Tibial nerve (tissue), 4 donors: Measurements from ENCODE around the gene SRSF2.

Experiments used
- EP300 ChIP-seq, 2 donors: sonication (generic); formaldehyde crosslinking; IDR thresholded peaks; one replicate each; pipeline ENCODE4 v1.6.1; 2017; ENCODE audit warnings: antibody characterized with exemption in 2 of 2, mild to moderate bottlenecking in 1 of 2
- POLR2A ChIP-seq, 2 donors: fragments of 450-650 bp; IDR thresholded peaks; one replicate each; pipeline ENCODE4 v1.6.1; 2017; ENCODE audit warnings: antibody characterized with exemption in 2 of 2, mild to moderate bottlenecking in 2 of 2, moderate library complexity in 2 of 2
- TF ChIP-seq, protein P1 (sequence below), 5 experiments: fragments of 200-600 bp in 3 of 5; fragments of 450-650 bp in 2 of 5; sonication (generic) in 3 of 5; IDR thresholded peaks; one replicate each; pipeline ENCODE4 v1.5.1; 2016 to 2019; ENCODE audit warnings: antibody characterized with exemption in 5 of 5, mild to moderate bottlenecking in 3 of 5, moderate library complexity in 2 of 5

DNA sequence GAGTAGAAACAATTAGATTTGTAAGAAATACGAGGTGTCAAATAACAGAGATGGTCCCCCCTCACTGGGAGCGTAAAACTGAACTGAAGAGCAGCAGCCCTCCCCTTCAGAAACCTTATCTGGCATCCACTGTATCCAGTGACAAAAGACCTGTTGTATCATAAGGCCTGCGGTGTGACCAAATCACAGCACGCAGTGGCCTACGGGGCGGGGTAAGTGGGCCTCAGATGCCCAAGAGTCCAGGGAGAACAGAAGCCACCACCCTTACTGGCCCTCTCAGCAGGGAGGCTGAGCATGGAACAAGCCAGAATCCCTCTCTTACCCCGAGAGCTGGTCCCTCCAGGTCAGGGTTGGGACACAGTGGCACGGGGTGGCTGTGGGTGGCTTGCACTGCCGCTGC is 16.2 kb downstream of the SRSF2 start:
- TF ChIP-seq, protein P1, sequence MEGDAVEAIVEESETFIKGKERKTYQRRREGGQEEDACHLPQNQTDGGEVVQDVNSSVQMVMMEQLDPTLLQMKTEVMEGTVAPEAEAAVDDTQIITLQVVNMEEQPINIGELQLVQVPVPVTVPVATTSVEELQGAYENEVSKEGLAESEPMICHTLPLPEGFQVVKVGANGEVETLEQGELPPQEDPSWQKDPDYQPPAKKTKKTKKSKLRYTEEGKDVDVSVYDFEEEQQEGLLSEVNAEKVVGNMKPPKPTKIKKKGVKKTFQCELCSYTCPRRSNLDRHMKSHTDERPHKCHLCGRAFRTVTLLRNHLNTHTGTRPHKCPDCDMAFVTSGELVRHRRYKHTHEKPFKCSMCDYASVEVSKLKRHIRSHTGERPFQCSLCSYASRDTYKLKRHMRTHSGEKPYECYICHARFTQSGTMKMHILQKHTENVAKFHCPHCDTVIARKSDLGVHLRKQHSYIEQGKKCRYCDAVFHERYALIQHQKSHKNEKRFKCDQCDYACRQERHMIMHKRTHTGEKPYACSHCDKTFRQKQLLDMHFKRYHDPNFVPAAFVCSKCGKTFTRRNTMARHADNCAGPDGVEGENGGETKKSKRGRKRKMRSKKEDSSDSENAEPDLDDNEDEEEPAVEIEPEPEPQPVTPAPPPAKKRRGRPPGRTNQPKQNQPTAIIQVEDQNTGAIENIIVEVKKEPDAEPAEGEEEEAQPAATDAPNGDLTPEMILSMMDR (IDR thresholded peaks at IDR 0.05): no peak
- TF ChIP-seq POLR2A (IDR thresholded peaks at IDR 0.05) (no peak), EP300 (IDR thresholded peaks at IDR 0.05) (no peak)
